Activated naive CD4-positive, alpha-beta T cell treated with anti-CD3 and anti-CD28 coated beads for 36 hours (primary cell): ENCODE data around the gene CCDC24. TPM values are rescaled to one million over a fixed set of nuclear protein-coding genes. Genes with fewer than 3 reads are reported as not detected.

ENCODE experiments used
- CTCF ChIA-PET: fragments of 350-600 bp; sonication (Branson Sonifier 250); formaldehyde crosslinking; loops from one replicate; lab custom pipeline; 2021; ENCODE audit warnings: antibody characterized with exemption; lab: Charles Lee
- DNase-seq: peaks from one replicate; pipeline ENCODE4 v3.0.0-alpha.2; 2020
- H3K27ac Mint-ChIP-seq: one replicate; pipeline ENCODE4 v1.8.0; 2021; ENCODE audit warnings: mild to moderate bottlenecking, mixed read lengths
- H3K27me3 Mint-ChIP-seq: one replicate; pipeline ENCODE4 v1.8.0; 2021; ENCODE audit warnings: low read depth, mixed read lengths
- H3K36me3 Mint-ChIP-seq: one replicate; pipeline ENCODE4 v1.8.0; 2021; ENCODE audit warnings: low read depth, mixed read lengths
- H3K4me1 Mint-ChIP-seq: one replicate; pipeline ENCODE4 v1.8.0; 2021; ENCODE audit warnings: low read depth, mixed read lengths
- H3K4me3 Mint-ChIP-seq: one replicate; pipeline ENCODE4 v1.8.0; 2021; ENCODE audit warnings: mild to moderate bottlenecking, moderate library complexity, mixed read lengths
- H3K9me3 Mint-ChIP-seq: one replicate; pipeline ENCODE4 v1.8.0; 2021; ENCODE audit warnings: mixed read lengths
- intact Hi-C: fragments of 100-400 bp; cut with micrococcal nuclease; formaldehyde crosslinking; loops from one replicate; pipeline ENCODE4 v1.15.1; 2023
- total RNA-seq, 2 experiments: library from RNA; stranded (reverse); gene quantifications; one replicate each; pipeline ENCODE4 v1.2.3, GENCODE V29; 2021

The CCDC24 gene
- total RNA-seq, 2 experiments from 2014 or later = 0.91 to 1.6 TPM

DNA sequence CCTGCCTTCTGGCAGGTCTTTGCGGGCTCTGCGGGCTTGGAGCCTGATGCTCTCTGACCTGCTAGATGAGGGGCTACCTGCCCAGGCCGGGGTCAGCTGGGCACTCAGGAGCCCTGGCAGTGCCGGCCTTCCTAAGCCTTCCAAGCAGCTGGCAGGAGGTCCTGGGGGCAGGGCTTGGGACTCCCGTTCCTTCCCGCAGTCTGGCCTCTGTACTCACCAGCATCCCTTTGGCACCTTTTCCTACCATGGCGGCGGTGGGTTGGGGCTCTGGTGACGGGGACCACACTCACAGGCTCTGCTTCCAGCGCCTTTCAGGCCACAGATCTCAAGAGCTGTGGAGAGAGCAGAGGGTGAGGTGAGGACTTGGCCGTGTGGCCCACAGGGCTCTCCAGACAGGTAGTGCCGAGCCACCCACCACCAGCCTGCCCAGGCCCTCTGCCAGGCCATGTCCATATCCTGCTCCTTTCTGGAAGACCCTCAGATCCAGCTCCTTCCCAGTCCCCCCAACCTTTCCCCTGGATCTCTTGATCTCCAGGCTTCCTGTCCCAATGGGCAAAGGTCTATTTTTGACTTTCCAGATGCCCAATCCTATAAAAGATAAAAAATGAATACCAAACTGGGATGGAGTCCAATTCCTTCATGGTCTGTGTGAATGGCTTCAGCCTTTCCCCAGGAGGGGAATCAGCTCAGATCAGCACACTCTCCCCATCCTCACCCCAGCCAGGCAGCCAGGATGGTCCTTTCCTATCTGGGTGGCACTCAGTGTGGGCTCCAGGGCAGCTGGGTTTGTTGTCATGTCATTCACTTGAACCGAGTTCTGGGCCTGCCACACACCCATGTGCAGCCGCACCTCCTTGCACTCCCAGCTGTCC, 32.9 kb downstream of the CCDC24 start:
- Mint-ChIP-seq H3K27me3 (no peaks in the 10 kb centered on the region), H3K9me3 (no peaks in the 10 kb centered on the region), H3K4me1 (peaks cover 13% of the 10 kb centered on the region), H3K36me3 (peaks cover 29% of the 10 kb centered on the region), H3K4me3 (no peak overlapping the region), H3K27ac (no peak overlapping the region)
- no peak for DNase-seq
- intact Hi-C loops = no loop called here
- CTCF ChIA-PET = interaction anchor here (1.4 kb wide), 1 partner anchor 18 kb away, joined by 7 read pairs; no protein-coding TSS in a partner anchor

DNA sequence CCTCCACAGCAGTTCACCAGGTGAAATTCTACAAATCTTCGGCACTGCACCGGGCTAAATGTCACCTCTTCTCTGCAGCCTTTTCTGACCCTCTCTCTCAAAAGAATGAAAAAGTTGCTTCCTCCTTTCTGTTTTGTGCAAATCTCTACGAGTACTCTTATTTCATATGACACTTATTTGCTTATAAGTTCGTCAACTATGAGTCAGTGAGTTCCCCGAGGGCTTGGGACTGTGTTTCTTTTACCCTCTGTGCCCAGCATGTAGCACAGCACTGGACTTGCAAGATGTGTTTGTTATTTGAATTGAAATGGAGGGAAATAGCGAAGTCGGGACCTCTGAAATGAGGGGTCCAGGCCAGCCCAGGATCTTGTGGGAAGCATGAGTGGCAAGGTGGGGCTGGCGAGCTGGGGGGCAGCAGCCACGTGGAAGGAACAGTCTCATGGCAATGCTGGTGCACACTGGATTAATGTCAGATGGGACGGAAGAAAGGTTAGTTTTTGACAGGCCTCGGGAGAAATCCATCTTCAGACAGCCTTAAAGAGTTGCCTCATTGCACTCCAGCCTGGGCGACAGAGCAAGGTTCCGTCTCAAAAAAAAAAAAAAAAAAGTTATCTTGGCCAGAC, 33.6 kb downstream of the CCDC24 start:
- intact Hi-C loops = no loop called here
- Mint-ChIP-seq H3K27ac (no peak overlapping the region), H3K36me3 (peaks cover 30% of the 10 kb centered on the region), H3K9me3 (no peaks in the 10 kb centered on the region), H3K4me3 (no peak overlapping the region), H3K4me1 (peaks cover 18% of the 10 kb centered on the region), H3K27me3 (no peaks in the 10 kb centered on the region)
- no peak for DNase-seq
- CTCF ChIA-PET = interaction anchor here (0.6 to 1.4 kb wide), 2 partner anchors 18 to 46 kb away, joined by 3 to 7 read pairs; no protein-coding TSS in a partner anchor

DNA sequence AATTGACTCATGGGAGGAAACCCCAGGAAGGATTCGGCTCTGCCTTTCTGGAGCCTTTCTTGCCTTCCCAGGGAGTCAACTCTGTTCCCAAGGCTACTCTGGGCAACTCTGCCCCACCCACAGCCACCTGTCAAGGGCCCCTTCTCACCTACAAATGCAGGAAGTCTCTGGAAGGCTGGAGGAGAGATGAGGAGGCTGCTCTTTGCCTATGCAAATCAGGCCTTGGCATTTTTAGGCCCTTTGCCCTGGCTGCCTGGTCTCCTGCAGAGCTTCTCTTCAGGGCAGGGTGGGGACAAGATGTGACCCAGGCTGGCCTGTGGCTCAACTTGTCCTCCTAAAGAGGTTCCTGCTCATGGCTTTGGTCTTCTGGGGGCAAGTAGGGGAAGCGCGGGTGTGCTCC, 34.4 kb downstream of the CCDC24 start:
- H3K36me3 Mint-ChIP-seq = peaks cover 27% of the 10 kb centered on the region
- DNase-seq = no peak
- H3K4me1 Mint-ChIP-seq = peaks cover 18% of the 10 kb centered on the region

DNA sequence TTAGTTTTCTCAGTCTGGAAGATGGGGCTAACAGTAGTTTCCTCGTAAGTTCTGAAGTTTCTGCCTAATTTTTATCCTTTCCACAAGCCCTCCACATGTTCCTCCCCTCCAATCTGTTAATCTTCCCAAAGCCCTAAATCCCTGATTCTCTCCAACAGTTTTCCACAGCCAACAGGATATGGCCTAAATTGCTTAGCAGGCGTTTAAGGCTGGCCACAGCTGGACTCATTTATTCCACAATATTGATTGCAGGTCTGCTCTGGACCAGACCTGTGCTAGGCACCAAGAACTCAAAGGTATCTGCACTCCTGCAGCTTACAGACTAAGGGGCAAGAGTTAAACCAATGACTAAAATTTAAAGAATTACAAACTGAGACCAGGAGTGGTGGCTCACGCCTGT, 35.9 kb downstream of the CCDC24 start:
- Mint-ChIP-seq H3K27me3 (no peaks in the 10 kb centered on the region), H3K27ac (no peak overlapping the region), H3K9me3 (no peaks in the 10 kb centered on the region), H3K4me3 (no peak overlapping the region), H3K36me3 (peaks cover 20% of the 10 kb centered on the region), H3K4me1 (peaks cover 25% of the 10 kb centered on the region)
- DNase-seq = no peak
- CTCF ChIA-PET = interaction anchor here (0.7 to 1.8 kb wide), 3 partner anchors 9 to 20 kb away, joined by 4 to 6 read pairs (median 5); no protein-coding TSS in a partner anchor
- intact Hi-C loops = no loop called here

More for the DNA sequence above, 34.4 kb downstream of the CCDC24 start:
- no peaks in the 10 kb centered on the region for H3K27me3 Mint-ChIP-seq
- intact Hi-C loops = no loop called here
- CTCF ChIA-PET = interaction anchor here (0.6 kb wide), 1 partner anchor 46 kb away, joined by 3 read pairs; no protein-coding TSS in a partner anchor
- H3K9me3 Mint-ChIP-seq = no peaks in the 10 kb centered on the region
- H3K4me3 Mint-ChIP-seq = no peak overlapping the region
- H3K27ac Mint-ChIP-seq = no peak overlapping the region

DNA sequence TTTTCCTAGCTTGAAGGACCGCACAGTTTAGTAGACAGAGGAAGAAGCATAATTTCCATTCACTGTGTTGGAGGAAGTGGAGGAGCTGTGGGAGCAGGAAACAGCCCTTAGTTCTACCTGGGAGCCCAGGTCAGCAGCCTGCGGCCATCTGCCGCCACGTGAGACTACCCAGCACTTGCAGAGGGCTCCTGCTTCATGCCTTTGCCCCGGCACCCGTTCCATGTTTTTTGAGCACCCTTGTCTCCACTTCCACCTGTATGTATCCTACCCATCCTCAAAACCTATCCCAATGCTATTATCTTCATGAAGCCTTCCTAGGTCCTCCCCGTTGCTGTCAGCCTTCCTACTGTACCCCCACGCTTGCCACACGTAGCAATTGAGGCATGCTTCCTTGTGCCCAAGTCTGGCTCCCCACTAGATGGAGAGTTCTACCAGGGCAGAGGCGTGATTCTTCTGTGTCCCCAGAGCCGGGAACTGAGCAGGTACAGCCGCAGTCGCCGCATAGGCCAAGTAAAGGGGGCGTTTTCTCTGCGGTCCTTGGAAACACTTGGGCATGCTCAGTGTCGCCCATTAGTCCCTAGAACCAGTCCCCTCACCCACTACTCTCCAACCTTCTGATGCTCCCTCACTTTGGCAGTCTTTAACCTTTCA, 38.0 kb downstream of the CCDC24 start:
- Mint-ChIP-seq H3K36me3 (peaks cover 13% of the 10 kb centered on the region), H3K4me1 (peaks cover 25% of the 10 kb centered on the region), H3K27ac (peak overlapping the region; percentile 93), H3K4me3 (peak overlapping the region; percentile 91), H3K27me3 (no peaks in the 10 kb centered on the region), H3K9me3 (no peaks in the 10 kb centered on the region)
- CTCF ChIA-PET = interaction anchor here (0.6 to 2.3 kb wide), 3 partner anchors 17 to 1161 kb away, joined by 3 to 12 read pairs (median 5); no protein-coding TSS in a partner anchor
- intact Hi-C loops = loop anchor here (1.0 kb wide), 1 partner anchor 322 kb away; the partner anchor contains the start of gene ST3GAL3
- DNase-seq = no peak

DNA sequence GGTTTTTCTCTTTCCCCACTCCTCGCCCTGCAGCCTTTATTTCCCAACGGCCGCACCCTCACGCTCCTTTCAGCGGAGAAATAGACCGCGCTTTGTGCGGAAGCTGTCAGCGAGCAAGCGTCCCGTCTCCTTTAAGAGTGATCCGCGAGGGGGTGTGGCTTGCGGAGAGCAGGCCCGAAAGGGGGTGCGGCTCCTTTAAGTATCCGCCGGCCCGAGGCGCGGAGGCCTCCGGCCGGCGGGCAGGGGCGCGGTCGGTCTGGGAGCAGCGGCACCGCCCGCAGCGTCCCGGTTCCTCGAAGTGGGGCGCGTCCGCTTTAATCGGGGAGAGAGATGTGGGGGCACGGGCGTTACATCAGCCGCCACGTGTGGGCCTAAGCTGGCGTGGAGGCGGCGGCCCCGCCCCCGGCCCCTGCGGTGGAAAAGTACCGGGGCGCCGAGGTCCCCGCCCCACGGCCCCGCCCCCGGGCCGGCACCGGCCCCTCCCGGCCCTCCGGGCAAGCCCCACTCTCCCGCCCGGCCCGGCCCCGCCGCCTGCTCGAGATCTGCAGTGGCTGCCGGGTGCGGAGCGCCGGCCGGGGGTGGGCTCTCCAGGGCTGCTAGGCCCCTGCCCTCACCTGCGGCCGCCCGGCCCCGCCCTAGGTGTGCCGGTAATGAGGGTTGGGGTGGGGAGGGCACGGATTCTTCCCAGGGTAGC, 38.7 kb downstream of the CCDC24 start:
- H3K4me3 Mint-ChIP-seq = peak overlapping the region; percentile 92

DNA sequence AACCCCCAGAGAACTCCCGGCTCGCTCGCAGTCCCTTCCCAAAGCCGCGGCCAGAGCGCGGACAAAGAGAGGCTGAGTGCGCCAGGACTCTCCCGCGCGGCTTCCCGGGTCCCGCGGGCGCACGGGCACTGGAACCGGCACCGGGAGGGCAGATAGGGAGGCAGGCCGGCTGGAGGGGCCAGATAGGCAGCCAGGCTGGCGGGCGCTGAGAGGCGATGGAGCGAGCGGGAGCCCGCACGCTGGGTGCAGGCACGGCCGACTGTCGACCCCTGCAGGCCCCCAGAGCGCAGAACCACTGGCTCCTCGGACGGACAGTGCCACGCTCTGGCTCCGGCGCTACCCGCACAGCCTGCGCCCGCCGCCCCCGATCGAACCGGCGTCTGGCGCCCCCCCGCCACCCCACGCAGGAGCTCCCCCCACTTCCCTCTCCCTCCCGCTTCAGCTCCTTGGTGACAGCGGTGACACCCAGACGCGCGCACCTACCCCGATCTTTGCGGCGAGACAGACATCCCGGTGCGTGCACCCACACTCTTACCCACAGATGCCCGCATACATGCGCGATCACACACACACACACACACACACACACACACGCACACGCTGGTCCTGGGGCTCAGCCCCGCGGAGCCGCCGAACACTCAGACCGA, 39.3 kb downstream of the CCDC24 start:
- intact Hi-C loops = loop anchor here (1.0 to 5.0 kb wide), 7 partner anchors 18 to 642 kb away; partner anchors contain the start of genes ARMH1, ATP6V0B, CCDC24 and ERI3
- H3K36me3 Mint-ChIP-seq = peaks cover 9% of the 10 kb centered on the region
- no peaks in the 10 kb centered on the region for H3K27me3 Mint-ChIP-seq
- peak; percentile 58 for DNase-seq
- H3K9me3 Mint-ChIP-seq = no peaks in the 10 kb centered on the region
- H3K4me1 Mint-ChIP-seq = peaks cover 25% of the 10 kb centered on the region
- H3K4me3 Mint-ChIP-seq = peak overlapping the region; percentile 92
- CTCF ChIA-PET = interaction anchor here (1.0 to 2.3 kb wide), 3 partner anchors 18 to 25 kb away, joined by 7 to 12 read pairs (median 12); no protein-coding TSS in a partner anchor
- H3K27ac Mint-ChIP-seq = peak overlapping the region; percentile 80

More for the DNA sequence above, 38.7 kb downstream of the CCDC24 start:
- intact Hi-C loops = loop anchor here (1.0 to 5.0 kb wide), 7 partner anchors 18 to 642 kb away; partner anchors contain the start of genes ARMH1, ATP6V0B, CCDC24 and ERI3
- Mint-ChIP-seq H3K27me3 (no peaks in the 10 kb centered on the region), H3K27ac (peak overlapping the region; percentile 93), H3K9me3 (no peaks in the 10 kb centered on the region), H3K36me3 (peaks cover 10% of the 10 kb centered on the region), H3K4me1 (peaks cover 25% of the 10 kb centered on the region)
- DNase-seq = peak; percentile 93
- CTCF ChIA-PET = interaction anchor here (2.3 kb wide), 1 partner anchor 25 kb away, joined by 12 read pairs; no protein-coding TSS in a partner anchor

DNA sequence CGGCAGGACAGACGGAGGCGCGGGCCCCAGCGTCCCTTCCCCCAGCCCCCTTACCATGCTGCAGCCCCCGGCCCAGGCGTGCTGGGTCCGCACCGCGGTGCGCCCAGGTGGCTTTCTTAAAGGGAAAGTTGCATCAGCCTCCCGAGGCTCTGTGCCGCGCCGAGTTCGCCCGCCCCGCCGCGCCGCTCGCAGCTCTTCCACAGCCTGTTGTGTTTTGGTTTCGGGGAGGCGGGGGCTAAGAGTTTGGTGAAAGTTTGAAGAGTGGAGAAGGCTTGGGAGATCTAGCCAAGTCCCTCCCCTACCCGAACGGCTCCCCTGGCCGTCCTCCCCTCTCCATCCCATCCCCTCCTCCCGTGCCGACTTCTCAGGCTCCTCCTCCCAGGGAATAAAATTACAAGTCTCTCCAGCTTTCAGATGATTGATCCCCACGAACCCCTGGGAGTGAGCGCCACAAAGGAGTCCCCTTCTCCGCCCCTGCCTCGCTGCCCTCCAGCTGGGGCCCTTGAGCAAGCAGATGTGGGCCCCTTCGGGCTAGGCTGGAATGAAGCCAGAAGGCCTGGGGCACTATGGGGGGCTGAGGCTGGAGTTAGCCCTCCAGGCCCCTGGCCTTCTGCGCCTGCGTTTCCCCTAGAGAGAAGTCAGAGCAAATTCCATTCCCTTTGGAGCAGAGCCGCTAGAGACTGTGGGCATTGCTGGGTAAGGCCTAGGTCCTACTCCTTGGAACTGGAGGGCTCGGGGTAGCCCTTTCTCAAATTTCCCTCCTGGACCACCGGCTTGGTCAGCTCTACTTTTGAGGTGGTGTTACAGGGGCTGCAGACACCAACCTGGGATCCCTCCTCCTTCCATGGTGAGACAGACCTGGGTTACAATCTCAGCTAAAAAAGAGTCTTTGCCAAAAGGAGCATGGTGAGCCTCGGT, 40.1 kb downstream of the CCDC24 start, which contains the start of gene SLC6A9:
Gene SLC6A9 (minus strand): TSS at position 211 of the 918 bp plus-strand sequence. CDS start 7,185 bp downstream, outside the sequence.
- CTCF ChIA-PET = interaction anchor here (0.8 to 2.3 kb wide), 3 partner anchors 17 to 268 kb away, joined by 3 to 12 read pairs (median 7); no protein-coding TSS in a partner anchor

DNA sequence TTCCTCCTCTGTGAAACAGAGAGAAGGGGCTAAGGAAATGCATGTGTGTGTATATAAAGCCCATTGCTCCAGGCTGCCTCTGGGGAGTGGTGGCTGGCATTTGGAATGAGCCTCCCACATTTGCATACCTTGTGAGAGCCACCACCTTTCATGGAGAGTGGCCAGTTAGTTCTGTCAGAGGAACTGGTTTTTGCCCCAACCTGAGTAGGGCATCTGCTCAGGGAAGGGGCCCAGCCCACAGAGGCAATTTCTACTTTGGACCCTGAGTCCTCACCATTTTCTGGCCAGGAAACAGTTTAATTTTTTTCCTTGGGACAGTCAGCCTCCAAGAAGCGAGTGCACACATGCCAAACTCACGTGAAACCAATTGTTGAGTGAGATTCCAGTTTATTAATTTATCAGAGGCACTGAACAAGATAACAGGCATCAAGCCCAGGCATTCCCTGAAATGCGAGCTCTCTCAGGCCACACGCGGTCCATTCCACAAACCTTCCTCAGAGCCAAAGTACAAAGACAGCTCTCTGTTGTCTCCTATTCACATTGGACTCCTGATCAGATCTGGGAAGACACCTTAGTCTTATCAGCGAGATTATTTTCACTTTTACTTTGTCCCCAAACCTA, 40.9 kb downstream of the CCDC24 start:
- H3K4me1 Mint-ChIP-seq = peaks cover 29% of the 10 kb centered on the region
- peak overlapping the region; percentile 92 for H3K4me3 Mint-ChIP-seq
- intact Hi-C loops = loop anchor here (5.0 kb wide), 1 partner anchor 640 kb away; the partner anchor contains the start of genes ARMH1 and TMEM53
- DNase-seq = no peak
- H3K9me3 Mint-ChIP-seq = no peaks in the 10 kb centered on the region
- CTCF ChIA-PET = interaction anchor here (2.3 kb wide), 1 partner anchor 26 kb away, joined by 12 read pairs; no protein-coding TSS in a partner anchor
- no peaks in the 10 kb centered on the region for H3K27me3 Mint-ChIP-seq
- H3K27ac Mint-ChIP-seq = no peak overlapping the region
- H3K36me3 Mint-ChIP-seq = peaks cover 8% of the 10 kb centered on the region

More for the DNA sequence above, 40.1 kb downstream of the CCDC24 start, which contains the start of gene SLC6A9:
- Mint-ChIP-seq H3K4me3 (peak within 1 kb of the TSS; percentile 92), H3K27me3 (no peaks in the 10 kb centered on the region), H3K27ac (peak within 1 kb of the TSS; percentile 80), H3K36me3 (peaks cover 9% of the 10 kb centered on the region), H3K9me3 (no peaks in the 10 kb centered on the region), H3K4me1 (peaks cover 26% of the 10 kb centered on the region)
- intact Hi-C loops = loop anchor here (1.0 to 5.0 kb wide), 3 partner anchors 57 to 641 kb away; partner anchors contain the start of genes ARMH1, ATP6V0B, KDM4A and TMEM53
- DNase-seq = peak; percentile 64
